Body of pancreas (tissue), 4 donors: ENCODE results near the gene CDC26. TPM values are rescaled to one million over a fixed set of nuclear protein-coding genes. Genes with fewer than 3 reads are reported as not detected.

Experiments
- ATAC-seq: fragments of 150-250 bp; one replicate; pipeline ENCODE4 v1.9.1; 2016
- DNase-seq, 4 donors: peaks; one replicate each; pipeline ENCODE4 v3.0.0-alpha.2; 2019
- H3K27ac ChIP-seq, 4 donors: fragments of 200-600 bp; sonication (generic); 1 replicate in 3 of 4; 2 replicates in 1 of 4; pipeline versions ENCODE4 v1.5.1 to v1.6.1; 2016 to 2019; ENCODE audit warnings: mild to moderate bottlenecking in 1 of 4, mixed read lengths in 1 of 4, moderate library complexity in 1 of 4
- H3K27me3 ChIP-seq, 2 donors: fragments of 200-600 bp; sonication (generic); one replicate each; pipeline ENCODE4 v1.6.0; 2016; ENCODE audit warnings: mild to moderate bottlenecking in 1 of 2
- H3K36me3 ChIP-seq, 2 donors: fragments of 200-600 bp; sonication (generic); replicated peaks in 1 of 2; 2 replicates each; pipeline ENCODE4 v1.5.1; 2016; ENCODE audit warnings: low read depth in 2 of 2; ENCODE audit not compliant: insufficient read depth in 1 of 2
- H3K4me1 ChIP-seq: fragments of 200-600 bp; sonication (generic); one replicate; pipeline ENCODE4 v1.6.0; 2016
- H3K4me3 ChIP-seq, 2 donors: fragments of 200-600 bp; sonication (generic); 1 replicate in 1 of 2; 2 replicates in 1 of 2; pipeline ENCODE4 v1.5.1; 2016 to 2019
- H3K9me3 ChIP-seq, 3 donors: fragments of 200-600 bp; sonication (generic); 1 replicate in 2 of 3; 2 replicates in 1 of 3; pipeline ENCODE4 v1.5.1; 2016
- CTCF ChIP-seq, 7 experiments: fragments of 450-650 bp in 4 of 7; fragments of 200-600 bp in 3 of 7; sonication (generic) in 3 of 7; IDR thresholded peaks; one replicate each; pipeline ENCODE4 v1.5.1; 2016 to 2019; ENCODE audit warnings: antibody characterized with exemption in 7 of 7
- POLR2A ChIP-seq, 3 donors: fragments of 450-650 bp; IDR thresholded peaks; one replicate each; pipeline ENCODE4 v1.6.1; 2016; ENCODE audit warnings: antibody characterized with exemption in 3 of 3, mild to moderate bottlenecking in 2 of 3
- WGBS, 2 donors: methylation state at CpG; one replicate each; pipeline ENCODE4 v1.1.5; 2017; 5-methylcytosine and 5-hydroxymethylcytosine counted together
- intact Hi-C: fragments of 100-400 bp; cut with DNase I; formaldehyde crosslinking; loops from one replicate; pipeline ENCODE4 v1.15.1; 2023
- total RNA-seq, 2 donors: library from RNA; depleted of rRNA; stranded (reverse); fragments of >200 nt; gene quantifications; one replicate each; pipeline ENCODE4 v1.1.0, GENCODE V29; 2016

Gene CDC26
- total RNA-seq, 2 donors from 2014 or later, result 21.3 to 27.0 TPM

GRCh38 chr9:113228130-113228665 is 47.2 kb downstream of the CDC26 start:
- no peak for TF ChIP-seq POLR2A (IDR thresholded peaks at IDR 0.05)
- no peak for TF ChIP-seq CTCF (IDR thresholded peaks at IDR 0.05)
- no peak overlapping the region for H3K4me3 ChIP-seq
- peaks cover 22% of the 10 kb centered on the region for H3K4me1 ChIP-seq
- 55 to 57% methylated on average over 3 of the region's 3 CpGs for WGBS, 2 donors
- ATAC-seq, result no peak
- no peaks in the 10 kb centered on the region for H3K9me3 ChIP-seq
- intact Hi-C loops, result no loop called here
- no peak for DNase-seq
- no peak overlapping the region for H3K27ac ChIP-seq
- H3K27me3 ChIP-seq, result no peaks in the 10 kb centered on the region
- H3K36me3 ChIP-seq, result no peaks in the 10 kb centered on the region

- DNase-seq, result no peak
- H3K9me3 ChIP-seq, result no peaks in the 10 kb centered on the region
- TF ChIP-seq CTCF (IDR thresholded peaks at IDR 0.05) (no peak), POLR2A (IDR thresholded peaks at IDR 0.05) (no peak)
- H3K4me1 ChIP-seq, result peaks cover 23% of the 10 kb centered on the region
- WGBS, 2 donors, result 0 to 39% methylated on average over 1 of the region's 1 CpG
- H3K36me3 ChIP-seq, result no peaks in the 10 kb centered on the region
- no peak overlapping the region for H3K4me3 ChIP-seq
- H3K27ac ChIP-seq, result no peak overlapping the region
- no peaks in the 10 kb centered on the region for H3K27me3 ChIP-seq
- no peak for ATAC-seq
- intact Hi-C loops, result no loop called here
Observed at GRCh38 chr9:113227436-113227835, 47.9 kb downstream of the CDC26 start.

- Histone ChIP-seq H3K4me1 (peaks cover 44% of the 10 kb centered on the region), H3K9me3 (no peaks in the 10 kb centered on the region), H3K27me3 (no peaks in the 10 kb centered on the region), H3K4me3 (no peak overlapping the region), H3K27ac (no peak overlapping the region), H3K36me3 (no peaks in the 10 kb centered on the region)
- intact Hi-C loops, result no loop called here
- ATAC-seq (no peak), DNase-seq (no peak)
- TF ChIP-seq CTCF (IDR thresholded peaks at IDR 0.05), result no peak
- no peak for TF ChIP-seq POLR2A (IDR thresholded peaks at IDR 0.05)
- 84 to 93% methylated on average over 2 of the region's 2 CpGs for WGBS, 2 donors
Observed at GRCh38 chr9:113223963-113224362, 51.4 kb downstream of the CDC26 start.

- intact Hi-C loops, result no loop called here
- peak in 1 of 4 donors; percentile 21 for DNase-seq
- TF ChIP-seq CTCF (IDR thresholded peaks at IDR 0.05) (no peak), POLR2A (IDR thresholded peaks at IDR 0.05) (no peak)
- Histone ChIP-seq H3K4me3 (no peak overlapping the region), H3K36me3 (no peaks in the 10 kb centered on the region), H3K27ac (peak overlapping the region in 3 of 4 donors; percentile 79 to 91 (median 87)), H3K27me3 (no peaks in the 10 kb centered on the region), H3K4me1 (peaks cover 43% of the 10 kb centered on the region), H3K9me3 (no peaks in the 10 kb centered on the region)
- 21 to 35% methylated on average over 5 of the region's 5 CpGs for WGBS, 2 donors
- ATAC-seq, result no peak
Observed at GRCh38 chr9:113222482-113222841, 52.9 kb downstream of the CDC26 start.

GRCh38 chr9:113221800-113222481 is 53.4 kb downstream of the CDC26 start:
- TF ChIP-seq CTCF (IDR thresholded peaks at IDR 0.05), result no peak
- no peak for TF ChIP-seq POLR2A (IDR thresholded peaks at IDR 0.05)
- ATAC-seq (peak; percentile 3), DNase-seq (no peak)
- H3K4me3 ChIP-seq, result peak overlapping the region; percentile 70 to 86
- peaks cover 43% of the 10 kb centered on the region for H3K4me1 ChIP-seq
- H3K9me3 ChIP-seq, result no peaks in the 10 kb centered on the region
- intact Hi-C loops, result no loop called here
- no peaks in the 10 kb centered on the region for H3K27me3 ChIP-seq
- peak overlapping the region; percentile 79 to 92 (median 89) for H3K27ac ChIP-seq
- 3 to 6% methylated on average over 14 to 20 of the region's 20 CpGs for WGBS, 2 donors
- no peaks in the 10 kb centered on the region for H3K36me3 ChIP-seq
